Spleen (tissue), 7 donors: ENCODE data around the gene CSMD2.

Experiments used
- CTCF ChIP-seq, 11 experiments: fragments of 200-600 bp in 7 of 11; fragments of 450-650 bp in 4 of 11; sonication (generic) in 4 of 11; IDR thresholded peaks in 8 of 11; conservative IDR thresholded peaks in 3 of 11; 1 replicate in 7 of 11; 2 replicates in 4 of 11; pipeline versions ENCODE4 v1.4.0 to v1.8.0; 2016 to 2021; ENCODE audit warnings: antibody characterized with exemption in 11 of 11, inconsistent platforms in 4 of 11, mild to moderate bottlenecking in 1 of 11
- POLR2A ChIP-seq, 3 donors: fragments of 450-650 bp; IDR thresholded peaks; one replicate each; pipeline ENCODE4 v1.5.1; 2017; ENCODE audit warnings: antibody characterized with exemption in 3 of 3, mild to moderate bottlenecking in 1 of 3
- POLR2AphosphoS5 ChIP-seq, 3 donors: sonication (generic); formaldehyde crosslinking; IDR thresholded peaks; one replicate each; pipeline ENCODE4 v1.5.1; 2017; ENCODE audit warnings: antibody characterized with exemption in 3 of 3
- donor health status: DM: no; HTN: no; CAD: no; lungs with moderate emphysema.
- donor health status: DM: no; HTN: no; CAD: no.
- donor health status: DM: no; HTN: no; CAD: no.

GRCh38 chr1:34176830-34177603, 12.0 kb upstream of the CSMD2 start, which contains the start of gene C1orf94:
- TF ChIP-seq POLR2A (IDR thresholded peaks at IDR 0.05) (no peak), CTCF (IDR thresholded peaks at IDR 0.05 in 8 of 11, conservative IDR thresholded peaks at IDR 0.05 in 3 of 11) (no peak), POLR2AphosphoS5 (IDR thresholded peaks at IDR 0.05) (no peak)
